Measurements from ENCODE around the gene SUN1. TPM values are rescaled to one million over a fixed set of nuclear protein-coding genes. Genes with fewer than 3 reads are reported as not detected.
"Not testable (repeated sequence)": the region's sequence is repeated elsewhere in the genome, so short reads cannot be mapped to it uniquely, and the experiment has no call there.

SUN1 gene
- polyA plus RNA-seq, 1 of the 3 experiments (the other 2 are of a cell fraction), result 369 TPM

DNA sequence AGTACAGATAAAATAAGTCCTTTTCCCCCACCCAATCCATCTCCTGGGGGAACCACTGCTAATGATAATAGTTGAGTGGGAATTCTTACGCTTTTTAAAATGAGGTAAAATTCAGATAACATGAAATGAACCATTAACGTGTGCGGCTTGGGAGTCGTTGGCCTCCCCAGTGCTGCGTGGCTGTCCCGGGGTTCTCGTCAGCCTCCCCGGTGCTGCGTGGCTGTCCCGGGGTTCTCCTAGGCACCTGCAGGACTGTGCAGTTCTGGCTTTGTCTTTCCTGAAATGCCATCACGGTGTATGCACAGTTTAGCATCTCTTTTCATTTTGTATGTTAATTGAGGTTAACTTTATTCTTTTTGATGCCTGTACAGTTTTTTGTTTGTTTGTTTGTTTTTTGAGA is 13.5 kb downstream of the SUN1 start:
- H3K27me3 ChIP-seq (ENCODE audit: insufficient read depth), result no peaks in the 10 kb centered on the region
- no peaks in the 10 kb centered on the region for H4K20me1 ChIP-seq (ENCODE audit: insufficient read depth)
- no peak for TF ChIP-seq RAD21 (IDR thresholded peaks at IDR 0.05; ENCODE audit: low read length)
- no peak for TF ChIP-seq FOXJ3 (CRISPR knock-in tag; IDR thresholded peaks at IDR 0.05)
- TF ChIP-seq, protein P1, sequence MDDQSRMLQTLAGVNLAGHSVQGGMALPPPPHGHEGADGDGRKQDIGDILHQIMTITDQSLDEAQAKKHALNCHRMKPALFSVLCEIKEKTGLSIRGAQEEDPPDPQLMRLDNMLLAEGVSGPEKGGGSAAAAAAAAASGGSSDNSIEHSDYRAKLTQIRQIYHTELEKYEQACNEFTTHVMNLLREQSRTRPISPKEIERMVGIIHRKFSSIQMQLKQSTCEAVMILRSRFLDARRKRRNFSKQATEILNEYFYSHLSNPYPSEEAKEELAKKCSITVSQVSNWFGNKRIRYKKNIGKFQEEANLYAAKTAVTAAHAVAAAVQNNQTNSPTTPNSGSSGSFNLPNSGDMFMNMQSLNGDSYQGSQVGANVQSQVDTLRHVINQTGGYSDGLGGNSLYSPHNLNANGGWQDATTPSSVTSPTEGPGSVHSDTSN (IDR thresholded peaks at IDR 0.05), result no peak
- TF ChIP-seq MEF2A (IDR thresholded peaks at IDR 0.05; ENCODE audit: borderline replicate concordance, low read depth), result no peak
- TF ChIP-seq, protein P2, sequence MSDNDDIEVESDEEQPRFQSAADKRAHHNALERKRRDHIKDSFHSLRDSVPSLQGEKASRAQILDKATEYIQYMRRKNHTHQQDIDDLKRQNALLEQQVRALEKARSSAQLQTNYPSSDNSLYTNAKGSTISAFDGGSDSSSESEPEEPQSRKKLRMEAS (IDR thresholded peaks at IDR 0.05; ENCODE audit: low read depth), result no peak
- no peak for TF ChIP-seq EZH2phosphoT487 (IDR thresholded peaks at IDR 0.05; ENCODE audit: borderline replicate concordance, low read depth)
- no peak for TF ChIP-seq ELF1 (IDR thresholded peaks at IDR 0.05)
- TF ChIP-seq TAF1 (IDR thresholded peaks at IDR 0.05; ENCODE audit: borderline replicate concordance, low read depth, low read length), result no peak
- TF ChIP-seq NRF1 (IDR thresholded peaks at IDR 0.05; ENCODE audit: low read depth, low read length), result no peak
- peaks cover 50 to 61% of the 10 kb centered on the region in 2 experiments for H3K36me3 ChIP-seq (replicated peaks in 1 of 2; ENCODE audit: control insufficient read depth in 1 of 2, insufficient read depth in 2 of 2, low read length in 1 of 2)
- H3K27ac ChIP-seq (ENCODE audit: low read depth in 2 of 2, low read length in 1 of 2), result no peak overlapping the region
- H3K79me2 ChIP-seq (ENCODE audit: insufficient read depth), result peaks cover 58% of the 10 kb centered on the region; the same call in 1 of the 2 replicates
- no peak overlapping the region for H3K4me3 ChIP-seq (ENCODE audit: low read depth in 2 of 2, low read length in 1 of 2)
- H3K9me3 ChIP-seq, result no peaks in the 10 kb centered on the region
- no peak overlapping the region for H2AFZ ChIP-seq (ENCODE audit: low read depth)
- H3K9me2 ChIP-seq, result no peaks in the 10 kb centered on the region
- no peaks in the 10 kb centered on the region for H3F3A ChIP-seq (replicated peaks; ENCODE audit: insufficient read depth)
- 97% methylated on average over 11 of the region's 11 CpGs for WGBS (ENCODE audit: low lambda C conversion rate)
- CTCF ChIA-PET, result interaction anchor here (1.2 to 11.8 kb wide), 4 partner anchors 9 to 28 kb away, joined by 3 to 112 read pairs (median 8); partner anchors contain the start of gene GET4
- no peak for DNase-seq
- no peak overlapping the region for H3K9ac ChIP-seq
- H3K4me1 ChIP-seq (ENCODE audit: control insufficient read depth in 1 of 2, insufficient read depth in 2 of 2, low read depth in 1 of 2, low read length in 1 of 2), result peaks cover 0 to 10% of the 10 kb centered on the region in 2 experiments; a peak in 1 of 4 replicates
- POLR2A ChIA-PET, result no interaction called here
- H3K4me2 ChIP-seq, result no peak overlapping the region

DNA sequence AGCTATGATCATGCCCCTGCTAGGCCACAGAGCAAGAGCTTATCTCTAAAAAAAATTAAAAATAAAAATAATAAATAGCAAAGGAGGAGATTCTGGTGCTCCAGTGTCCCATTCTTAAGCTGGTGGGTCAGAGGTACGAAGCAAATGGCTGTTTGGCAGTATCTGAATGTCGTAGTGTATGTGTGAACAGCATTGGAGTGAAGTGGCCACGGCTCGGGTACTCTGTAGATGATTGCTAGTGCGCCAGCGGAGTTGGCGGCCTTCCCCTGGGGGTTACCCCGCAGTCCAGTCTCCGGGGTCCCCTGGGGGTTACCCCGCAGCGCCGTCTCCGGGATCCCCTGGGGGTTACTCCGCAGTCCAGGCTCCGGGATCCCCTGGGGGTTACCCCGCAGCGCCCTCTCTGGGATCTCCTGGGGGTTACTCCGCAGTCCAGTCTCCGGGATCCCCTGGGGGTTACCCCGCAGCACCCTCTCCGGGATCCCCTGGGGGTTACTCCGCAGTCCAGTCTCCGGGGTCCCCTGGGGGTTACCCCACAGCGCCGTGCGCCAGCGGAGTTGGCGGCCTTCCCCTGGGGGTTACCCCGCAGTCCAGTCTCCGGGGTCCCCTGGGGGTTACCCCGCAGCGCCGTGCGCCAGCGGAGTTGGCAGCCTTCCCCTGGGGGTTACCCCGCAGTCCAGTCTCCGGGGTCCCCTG is 14.8 kb downstream of the SUN1 start:
- H3K9ac ChIP-seq; H2AFZ ChIP-seq (ENCODE audit: low read depth); H3K4me2 ChIP-seq; H3K4me1 ChIP-seq (ENCODE audit: control insufficient read depth in 1 of 2, insufficient read depth in 2 of 2, low read depth in 1 of 2, low read length in 1 of 2); H3K27ac ChIP-seq (ENCODE audit: low read depth in 2 of 2, low read length in 1 of 2); H4K20me1 ChIP-seq (ENCODE audit: insufficient read depth); DNase-seq; H3K9me3 ChIP-seq; H3F3A ChIP-seq (replicated peaks; ENCODE audit: insufficient read depth); H3K27me3 ChIP-seq (ENCODE audit: insufficient read depth); H3K9me2 ChIP-seq; H3K4me3 ChIP-seq (ENCODE audit: low read depth in 2 of 2, low read length in 1 of 2): not testable (repeated sequence)
- ChIA-PET CTCF (interaction anchor here (1.0 to 11.8 kb wide), 2 partner anchors 27 to 73 kb away, joined by 4 to 112 read pairs; partner anchors contain the start of gene GET4), POLR2A (interaction anchor here (0.6 kb wide), 1 partner anchor 715 kb away, joined by 3 read pairs; no protein-coding TSS in a partner anchor)
- H3K79me2 ChIP-seq (ENCODE audit: insufficient read depth), result peaks cover 67% of the 10 kb centered on the region; the same call in 1 of the 2 replicates
- 94% methylated on average over 21 of the region's 37 CpGs for WGBS (ENCODE audit: low lambda C conversion rate)
- H3K36me3 ChIP-seq (replicated peaks in 1 of 2; ENCODE audit: control insufficient read depth in 1 of 2, insufficient read depth in 2 of 2, low read length in 1 of 2), result peaks cover 57 to 71% of the 10 kb centered on the region in 2 experiments

DNA sequence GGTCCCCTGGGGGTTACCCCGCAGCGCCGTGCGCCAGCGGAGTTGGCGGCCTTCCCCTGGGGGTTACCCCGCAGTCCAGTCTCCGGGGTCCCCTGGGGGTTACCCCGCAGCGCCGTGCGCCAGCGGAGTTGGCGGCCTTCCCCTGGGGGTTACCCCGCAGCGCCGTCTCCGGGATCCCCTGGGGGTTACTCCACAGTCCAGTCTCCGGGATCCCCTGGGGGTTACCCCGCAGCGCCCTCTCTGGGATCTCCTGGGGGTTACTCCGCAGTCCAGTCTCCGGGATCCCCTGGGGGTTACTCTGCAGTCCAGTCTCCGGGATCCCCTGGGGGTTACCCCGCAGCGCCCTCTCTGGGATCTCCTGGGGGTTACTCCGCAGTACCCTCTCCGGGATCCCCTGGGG is 15.5 kb downstream of the SUN1 start:
- H3K9ac ChIP-seq; H3K27ac ChIP-seq (ENCODE audit: low read depth in 2 of 2, low read length in 1 of 2); H3K4me2 ChIP-seq; DNase-seq; H2AFZ ChIP-seq (ENCODE audit: low read depth); H3K9me2 ChIP-seq; H3K4me3 ChIP-seq (ENCODE audit: low read depth in 2 of 2, low read length in 1 of 2); H3F3A ChIP-seq (replicated peaks; ENCODE audit: insufficient read depth); H3K9me3 ChIP-seq; H4K20me1 ChIP-seq (ENCODE audit: insufficient read depth); POLR2A ChIA-PET; H3K27me3 ChIP-seq (ENCODE audit: insufficient read depth); H3K4me1 ChIP-seq (ENCODE audit: control insufficient read depth in 1 of 2, insufficient read depth in 2 of 2, low read depth in 1 of 2, low read length in 1 of 2): not testable (repeated sequence)
- peaks cover 69% of the 10 kb centered on the region; the same call in 1 of the 2 replicates for H3K79me2 ChIP-seq (ENCODE audit: insufficient read depth)
- WGBS (ENCODE audit: low lambda C conversion rate), result 98% methylated on average over 18 of the region's 28 CpGs
- CTCF ChIA-PET, result interaction anchor here (0.9 to 2.2 kb wide), 4 partner anchors 12 to 61 kb away, joined by 3 to 7 read pairs (median 5); partner anchors contain the start of gene SUN1
- H3K36me3 ChIP-seq (replicated peaks in 1 of 2; ENCODE audit: control insufficient read depth in 1 of 2, insufficient read depth in 2 of 2, low read length in 1 of 2), result peaks cover 57 to 70% of the 10 kb centered on the region in 2 experiments
